AML-193 (cell line): Measurements from ENCODE around the gene LAMA4.

Source experiments
- DNase-seq, 2 experiments: peaks; one replicate each; lab custom pipeline; 2025; lab: John Stamatoyannopoulos, UW

The LAMA4 gene, protein sequence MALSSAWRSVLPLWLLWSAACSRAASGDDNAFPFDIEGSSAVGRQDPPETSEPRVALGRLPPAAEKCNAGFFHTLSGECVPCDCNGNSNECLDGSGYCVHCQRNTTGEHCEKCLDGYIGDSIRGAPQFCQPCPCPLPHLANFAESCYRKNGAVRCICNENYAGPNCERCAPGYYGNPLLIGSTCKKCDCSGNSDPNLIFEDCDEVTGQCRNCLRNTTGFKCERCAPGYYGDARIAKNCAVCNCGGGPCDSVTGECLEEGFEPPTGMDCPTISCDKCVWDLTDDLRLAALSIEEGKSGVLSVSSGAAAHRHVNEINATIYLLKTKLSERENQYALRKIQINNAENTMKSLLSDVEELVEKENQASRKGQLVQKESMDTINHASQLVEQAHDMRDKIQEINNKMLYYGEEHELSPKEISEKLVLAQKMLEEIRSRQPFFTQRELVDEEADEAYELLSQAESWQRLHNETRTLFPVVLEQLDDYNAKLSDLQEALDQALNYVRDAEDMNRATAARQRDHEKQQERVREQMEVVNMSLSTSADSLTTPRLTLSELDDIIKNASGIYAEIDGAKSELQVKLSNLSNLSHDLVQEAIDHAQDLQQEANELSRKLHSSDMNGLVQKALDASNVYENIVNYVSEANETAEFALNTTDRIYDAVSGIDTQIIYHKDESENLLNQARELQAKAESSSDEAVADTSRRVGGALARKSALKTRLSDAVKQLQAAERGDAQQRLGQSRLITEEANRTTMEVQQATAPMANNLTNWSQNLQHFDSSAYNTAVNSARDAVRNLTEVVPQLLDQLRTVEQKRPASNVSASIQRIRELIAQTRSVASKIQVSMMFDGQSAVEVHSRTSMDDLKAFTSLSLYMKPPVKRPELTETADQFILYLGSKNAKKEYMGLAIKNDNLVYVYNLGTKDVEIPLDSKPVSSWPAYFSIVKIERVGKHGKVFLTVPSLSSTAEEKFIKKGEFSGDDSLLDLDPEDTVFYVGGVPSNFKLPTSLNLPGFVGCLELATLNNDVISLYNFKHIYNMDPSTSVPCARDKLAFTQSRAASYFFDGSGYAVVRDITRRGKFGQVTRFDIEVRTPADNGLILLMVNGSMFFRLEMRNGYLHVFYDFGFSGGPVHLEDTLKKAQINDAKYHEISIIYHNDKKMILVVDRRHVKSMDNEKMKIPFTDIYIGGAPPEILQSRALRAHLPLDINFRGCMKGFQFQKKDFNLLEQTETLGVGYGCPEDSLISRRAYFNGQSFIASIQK (N-terminal part only)

GRCh38 chr6:112253841-112254816 is at the start of gene LAMA4:
Gene LAMA4, minus strand, starts transcription at chr6:112254567. Its CDS starts 417 bp downstream, at chr6:112254150.
- no peak for DNase-seq

DNA sequence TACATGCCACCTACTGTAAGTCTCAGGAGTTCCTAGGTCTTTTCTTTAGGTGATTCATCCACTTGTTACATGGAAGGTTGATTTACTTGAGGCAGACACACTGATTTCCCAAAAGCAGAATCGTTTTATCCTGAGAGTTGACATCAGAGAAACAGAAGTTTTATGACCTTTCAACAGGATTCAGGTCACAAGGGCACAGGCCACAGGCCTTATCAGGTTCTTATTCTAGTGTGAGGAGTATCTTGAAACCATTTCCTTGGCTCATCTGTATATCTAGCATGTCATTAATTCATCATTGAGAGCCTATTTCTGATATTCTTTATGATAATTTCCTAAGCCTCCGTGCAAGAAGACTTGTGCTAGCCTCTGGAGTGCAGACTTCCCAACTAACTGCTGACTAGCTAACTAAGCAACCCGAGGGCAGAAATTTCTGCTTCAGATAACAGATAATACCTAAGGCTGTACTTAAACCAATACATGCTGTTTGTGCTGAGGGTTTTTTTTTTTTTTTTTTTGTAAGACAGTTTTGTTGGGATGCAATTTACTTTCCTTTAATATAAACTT is 47.9 kb upstream of the LAMA4 start:
- no peak for DNase-seq

DNA sequence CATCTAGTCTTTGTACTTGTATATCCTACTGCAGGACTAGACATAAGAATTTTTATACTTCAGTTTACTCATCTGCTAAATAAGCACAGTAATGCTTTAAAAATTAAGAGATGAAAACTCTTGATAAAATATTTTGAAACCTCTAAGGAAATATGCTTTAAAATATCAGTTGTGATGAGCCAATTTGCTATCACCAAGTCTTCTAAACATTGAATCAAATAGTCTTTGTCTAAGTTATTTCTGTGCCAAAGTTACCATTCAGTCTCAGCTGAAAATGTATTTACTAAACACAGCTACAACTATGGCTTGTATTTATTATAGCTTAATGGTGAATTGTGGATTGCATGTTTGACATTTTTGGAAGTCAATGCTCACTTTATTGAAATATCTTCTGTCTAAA is 46.5 kb upstream of the LAMA4 start:
- no peak for DNase-seq

GRCh38 chr6:112298816-112299281 is 44.5 kb upstream of the LAMA4 start:
- DNase-seq = no peak

DNA sequence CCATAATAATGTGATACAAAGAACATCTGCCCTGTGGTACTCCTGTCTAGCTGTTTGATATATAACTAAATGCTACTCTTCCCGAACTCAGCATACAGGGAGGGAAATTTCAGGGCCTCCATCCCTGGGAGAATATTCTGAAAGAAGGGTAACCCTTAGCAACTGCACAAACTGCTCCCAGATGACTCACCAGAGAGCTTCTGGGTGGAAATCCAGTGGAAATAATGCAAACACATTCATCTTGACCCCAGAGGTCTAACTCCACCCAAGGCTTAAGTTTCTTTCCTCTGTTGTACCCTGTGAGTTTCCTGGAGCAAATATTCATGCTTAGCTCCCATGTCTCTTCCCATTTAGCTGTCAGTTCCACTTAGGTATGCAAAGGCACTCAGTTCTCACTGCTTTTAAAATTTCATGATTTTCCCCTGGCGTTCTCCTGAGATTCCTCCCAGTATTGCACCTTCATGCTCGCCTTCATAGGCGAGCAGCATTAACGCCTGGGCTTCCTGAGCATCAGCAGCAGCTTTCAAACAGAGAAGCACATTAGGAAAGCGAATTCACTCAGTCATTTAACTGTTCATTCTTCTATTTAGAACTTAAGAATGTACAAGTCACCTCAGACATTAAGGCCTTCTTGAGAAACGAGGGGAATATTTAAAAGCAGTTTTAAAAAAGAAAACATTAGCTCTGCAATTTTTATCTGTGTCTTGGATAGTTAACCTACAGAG is 43.8 kb upstream of the LAMA4 start:
- DNase-seq = no peak

DNA sequence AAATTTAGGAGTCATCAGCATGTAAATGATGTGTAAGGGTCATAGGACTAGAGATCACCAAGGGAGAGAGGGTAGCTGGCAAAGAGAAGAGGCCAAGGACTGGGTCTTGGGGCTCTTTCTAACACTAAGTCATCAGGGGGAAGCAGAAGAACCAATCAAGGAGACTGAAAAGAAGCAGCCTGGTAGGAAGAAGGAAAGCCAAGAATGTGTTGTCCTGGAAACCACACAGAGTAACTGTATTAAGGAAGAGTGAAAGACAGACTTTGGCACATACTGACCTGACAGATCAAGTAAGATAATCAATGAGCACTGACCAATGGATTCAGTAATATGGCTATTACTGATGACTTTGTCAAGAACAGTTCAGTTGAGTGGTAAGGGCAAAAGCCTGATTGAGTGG is 42.3 kb upstream of the LAMA4 start:
- no peak for DNase-seq

DNA sequence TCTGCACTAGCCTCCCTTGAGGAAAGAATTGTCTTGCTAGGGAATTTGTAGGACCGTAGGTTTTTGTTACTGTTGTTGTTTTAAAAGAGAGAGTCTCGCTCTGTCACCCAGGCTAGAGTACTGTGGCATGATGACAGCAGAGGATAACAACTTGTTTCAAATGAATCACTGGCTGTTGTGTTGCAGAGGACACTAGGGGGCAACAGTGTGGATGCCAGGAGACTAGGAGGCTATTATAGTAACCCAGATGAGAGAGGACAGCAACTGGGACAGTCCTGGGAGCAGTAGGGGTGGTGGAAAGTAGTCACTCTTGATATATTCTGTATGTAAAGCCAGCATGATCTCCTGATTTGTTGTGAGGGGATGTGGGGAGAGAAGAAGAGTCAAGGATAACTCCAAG is 41.8 kb upstream of the LAMA4 start:
- DNase-seq = peak in 1 of 2 experiments; percentile 27

- no peak for DNase-seq
Measured at GRCh38 chr6:112291161-112291762, 36.9 kb upstream of the LAMA4 start.

DNA sequence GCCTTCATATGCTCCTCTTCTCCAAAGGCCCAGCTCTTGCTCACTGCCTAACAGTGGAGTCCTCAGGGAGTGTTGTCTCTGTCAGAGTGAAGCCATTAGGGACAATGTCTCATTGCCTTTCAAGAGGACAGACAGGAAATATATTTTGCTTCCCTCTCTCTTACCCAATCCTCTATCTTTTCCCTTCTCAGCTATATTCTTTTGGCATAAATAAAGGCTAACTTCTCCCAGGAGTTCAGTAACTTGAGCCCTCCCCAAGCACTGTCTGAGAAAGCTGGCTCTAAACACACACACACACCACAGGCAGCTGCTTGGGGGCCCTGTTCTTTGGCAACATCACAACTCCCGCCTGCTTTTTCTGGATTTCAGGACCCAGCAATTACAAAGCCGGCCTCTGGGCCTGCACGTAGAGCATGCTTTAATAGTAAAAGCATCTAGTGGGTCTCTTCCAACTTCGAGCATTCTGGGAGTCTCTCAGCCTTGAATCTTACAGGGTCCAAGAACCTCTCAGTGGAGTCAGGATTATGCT is 34.7 kb upstream of the LAMA4 start:
- no peak for DNase-seq

DNA sequence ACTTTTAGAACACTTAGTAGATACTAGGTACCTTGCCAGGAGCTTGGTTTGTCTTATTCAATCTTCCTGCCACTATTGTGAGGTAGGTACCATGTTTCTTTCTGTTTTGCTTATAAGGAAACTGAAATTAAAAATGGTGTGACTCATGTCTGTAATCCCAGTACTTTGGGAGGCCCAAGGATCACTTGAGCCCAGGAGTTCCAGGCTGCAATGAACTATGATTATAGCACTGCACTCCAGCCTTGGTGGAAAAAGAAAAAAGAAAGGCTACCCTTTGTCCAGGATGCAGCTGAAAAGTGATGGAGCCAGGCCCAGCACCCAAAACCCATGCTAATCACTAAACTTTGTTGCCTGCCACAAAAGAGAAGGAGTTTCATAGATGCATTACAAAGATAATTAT is 34.1 kb upstream of the LAMA4 start:
- no peak for DNase-seq

- no peak for DNase-seq
Measured at GRCh38 chr6:112287577-112288225, 33.3 kb upstream of the LAMA4 start.

GRCh38 chr6:112286500-112287144 is 32.3 kb upstream of the LAMA4 start:
- DNase-seq = no peak

DNA sequence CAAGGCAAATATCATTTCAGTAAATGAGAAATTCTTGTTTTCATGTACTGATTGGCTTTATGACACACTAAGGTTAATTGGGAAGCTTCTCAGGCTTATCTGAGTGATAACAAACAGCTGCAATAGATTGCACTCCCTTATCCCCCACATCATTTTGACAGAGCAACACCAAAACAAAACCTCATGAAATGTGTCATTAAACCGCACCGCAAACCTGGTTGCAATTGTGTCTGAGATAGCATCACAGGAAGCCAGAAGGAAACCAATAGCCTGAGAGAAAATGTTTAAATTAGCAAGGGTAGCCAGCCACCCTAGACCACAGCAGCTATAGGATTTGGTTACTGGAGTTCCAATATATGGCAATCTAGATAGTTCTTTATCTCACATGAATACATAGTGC is 31.6 kb upstream of the LAMA4 start:
- no peak for DNase-seq

DNA sequence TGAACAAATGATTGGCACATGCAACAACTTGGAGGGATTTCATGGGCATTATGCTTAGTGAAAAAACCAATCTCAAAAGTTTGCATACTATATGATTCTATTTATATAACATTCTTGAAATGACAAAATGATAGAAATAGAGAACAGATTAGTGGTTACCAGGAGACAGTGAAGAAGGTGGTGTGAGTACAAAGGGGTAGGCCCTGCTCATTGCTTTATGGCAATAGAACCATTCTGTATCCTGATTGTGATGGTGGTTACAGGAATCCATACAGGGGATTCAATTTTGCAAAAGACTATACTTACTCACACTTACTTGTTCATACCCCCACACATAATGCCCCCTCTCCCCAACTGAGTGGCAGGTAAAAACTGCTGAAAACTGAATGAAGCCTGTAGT is 30.2 kb upstream of the LAMA4 start:
- no peak for DNase-seq

- no peak for DNase-seq
Measured at GRCh38 chr6:112283621-112284020, 29.3 kb upstream of the LAMA4 start.

DNA sequence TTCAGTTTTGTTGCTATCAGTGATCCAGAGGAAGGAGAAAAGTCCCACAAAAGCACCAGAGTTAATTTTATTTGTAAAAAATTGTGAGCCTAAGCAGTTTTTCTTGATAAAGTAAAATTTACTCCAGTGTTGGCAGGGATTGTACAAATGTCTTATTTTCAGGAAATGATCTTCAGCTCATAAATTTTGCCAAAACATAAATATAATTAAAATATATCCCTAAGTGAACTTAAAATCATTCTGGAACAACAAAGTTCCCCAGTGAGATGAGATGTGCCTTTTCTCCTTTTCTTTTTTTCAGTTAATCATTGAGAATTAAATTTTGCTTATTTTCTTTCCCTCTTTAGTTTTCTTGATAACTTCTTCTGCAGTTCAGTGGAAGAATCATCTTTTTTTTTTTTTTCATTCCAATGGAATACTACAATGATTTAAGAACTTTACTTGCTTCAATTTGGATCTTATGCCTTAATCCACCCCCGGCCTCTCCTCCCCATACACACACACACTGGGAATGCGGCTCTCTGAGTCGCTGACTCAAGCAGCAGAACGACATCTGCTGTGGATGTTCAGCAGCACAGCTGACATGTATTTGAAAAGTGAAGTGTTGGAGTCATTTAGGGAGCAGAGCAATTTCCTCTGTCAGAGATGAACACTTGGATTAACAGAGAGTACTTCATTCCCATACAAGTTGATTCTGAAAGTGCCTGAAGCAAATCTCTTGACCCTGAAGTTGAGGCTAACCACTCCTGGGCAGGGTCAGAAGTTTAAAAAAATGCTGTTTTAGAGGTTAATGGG is 27.7 kb upstream of the LAMA4 start:
- DNase-seq = no peak
